Cortex of kidney (tissue), 1 donor: ENCODE measurements around the gene SPAG9.
"Not testable (repeated sequence)": the region's sequence is repeated elsewhere in the genome, so short reads cannot be mapped to it uniquely, and the experiment has no call there.

Experiments used
- DNase-seq: peaks from one replicate; lab custom pipeline; 2025; lab: John Stamatoyannopoulos, UW

SPAG9 gene

DNA sequence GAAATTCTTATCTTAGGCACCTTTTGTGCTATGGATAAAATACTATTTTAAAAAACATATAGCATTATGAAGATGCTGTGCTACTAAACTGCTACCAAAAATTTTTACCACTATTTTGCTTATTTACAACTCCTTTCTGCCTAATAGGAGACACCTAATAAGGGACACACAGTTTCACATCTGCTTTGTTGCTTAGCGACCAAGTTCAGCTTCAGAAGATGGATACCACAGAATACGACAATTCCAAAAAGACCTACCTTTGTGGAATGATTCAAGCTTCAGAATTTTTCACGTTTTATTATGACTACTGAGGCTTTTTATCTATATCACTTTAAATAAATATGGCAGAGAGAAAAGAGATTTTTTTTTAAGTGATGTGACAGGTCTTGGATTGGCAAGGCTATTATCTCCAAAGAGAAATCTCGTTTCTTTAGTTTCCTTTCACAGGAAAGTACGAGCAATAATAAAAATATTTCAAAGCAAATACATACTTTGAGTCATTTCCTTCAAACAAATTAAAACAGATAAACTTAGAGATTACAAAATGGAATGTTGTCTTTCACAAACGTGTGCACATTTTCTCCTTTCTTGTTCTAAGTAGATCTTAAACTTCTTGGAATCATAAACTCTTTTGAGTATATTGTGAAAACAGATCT, 35.4 kb downstream of the SPAG9 start:
- no peak for DNase-seq

DNA sequence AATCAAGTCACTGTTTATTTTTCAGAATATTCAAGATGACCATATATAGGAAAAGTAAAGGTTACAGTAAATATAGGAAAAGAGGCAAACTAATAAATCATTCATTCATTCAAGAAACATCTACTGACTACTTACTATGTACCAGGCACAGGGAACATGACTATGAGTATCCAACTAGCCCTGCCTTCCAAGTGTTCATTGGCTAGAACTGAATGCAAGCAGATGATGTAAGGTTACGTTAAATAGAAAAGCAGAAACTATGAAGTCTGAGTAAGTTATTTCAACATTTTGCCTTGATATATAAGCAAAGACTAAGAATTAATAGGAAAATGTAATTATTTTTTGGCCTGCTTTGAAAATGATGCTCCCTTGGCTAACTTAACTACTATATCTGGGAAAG, 36.7 kb downstream of the SPAG9 start:
- DNase-seq, result no peak

DNA sequence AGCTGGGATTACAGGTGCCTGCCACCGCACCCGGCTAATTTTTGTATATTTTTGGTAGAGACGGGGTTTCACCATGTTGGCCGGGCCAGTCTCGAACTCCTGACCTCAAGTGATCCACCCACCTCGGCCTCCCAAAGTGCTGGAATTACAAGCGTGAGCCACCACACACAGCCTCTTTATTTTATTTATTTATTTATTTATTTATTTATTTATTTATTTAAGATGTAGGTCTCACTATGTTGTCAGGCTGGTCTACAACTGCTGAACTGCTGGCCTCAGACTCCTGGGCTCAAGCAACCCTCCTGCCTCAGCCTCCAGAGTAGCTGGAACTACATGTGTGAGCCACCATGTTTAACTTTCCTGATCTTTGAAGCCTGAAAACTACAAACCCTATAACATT, 37.3 kb downstream of the SPAG9 start:
- DNase-seq, result not testable (repeated sequence)

DNA sequence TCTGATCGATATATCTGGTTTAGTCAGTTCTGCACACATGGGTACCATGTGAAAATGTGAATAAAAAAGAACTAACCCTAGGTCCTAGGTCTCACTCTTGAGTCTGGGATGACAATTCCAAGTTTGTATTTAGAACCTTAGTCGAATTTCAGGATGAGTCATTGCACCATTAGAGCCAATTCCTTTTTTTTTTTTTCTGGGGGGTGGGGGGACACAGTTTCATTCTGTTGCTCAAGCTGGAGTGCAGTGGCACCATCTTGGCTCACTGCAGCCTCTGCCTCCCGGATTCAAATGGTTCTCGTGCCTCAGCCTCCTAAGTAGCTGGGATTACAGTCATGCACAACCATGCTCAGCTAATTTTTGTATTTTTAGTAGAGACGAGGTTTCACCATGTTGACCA, 41.6 kb downstream of the SPAG9 start:
- no peak for DNase-seq

DNA sequence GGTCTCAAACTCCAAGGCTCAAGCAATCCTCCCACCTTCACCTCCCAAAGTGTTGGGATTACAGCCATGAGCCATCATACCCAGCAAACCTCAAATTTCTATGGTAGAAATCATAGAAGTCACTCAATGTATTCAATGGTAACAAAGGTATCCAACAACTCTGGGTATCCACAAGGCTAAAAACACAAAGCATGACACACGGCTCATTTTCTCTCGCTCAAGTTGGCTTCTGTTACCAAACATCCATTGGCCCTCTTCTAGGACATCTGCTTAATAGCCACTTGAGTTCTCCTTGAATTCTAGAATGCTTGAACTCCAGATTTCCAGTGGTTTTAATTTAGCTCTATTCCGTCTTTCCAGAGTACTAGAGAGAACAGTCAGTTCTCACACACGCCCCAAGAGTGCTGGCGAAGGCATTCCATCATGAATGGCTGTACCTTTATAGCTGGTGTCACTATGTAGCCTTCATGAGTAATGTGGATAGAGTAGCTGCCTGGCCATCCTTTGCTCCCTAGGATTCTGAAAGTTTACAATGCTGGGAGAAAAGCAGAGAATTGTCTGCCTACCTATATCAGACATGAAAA, 42.6 kb downstream of the SPAG9 start:
- no peak for DNase-seq

DNA sequence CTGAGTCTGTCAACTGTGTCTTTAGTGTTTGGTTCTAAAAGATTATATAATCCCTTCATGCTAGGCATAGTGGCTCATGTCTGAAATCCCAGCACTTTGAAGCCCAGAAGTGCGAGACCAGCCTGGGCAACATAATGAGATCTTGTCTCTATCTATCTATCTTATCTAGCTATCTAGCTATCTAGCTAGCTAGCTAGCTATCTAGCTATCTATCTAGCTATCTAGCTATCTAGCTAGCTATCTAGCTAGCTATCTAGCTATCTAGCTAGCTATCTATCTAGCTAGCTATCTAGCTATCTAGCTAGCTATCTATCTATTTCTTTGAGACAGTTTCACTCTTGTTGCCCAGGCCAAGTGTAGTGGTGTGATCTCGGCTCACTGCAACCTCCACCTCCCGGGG, 43.8 kb downstream of the SPAG9 start:
- no peak for DNase-seq

DNA sequence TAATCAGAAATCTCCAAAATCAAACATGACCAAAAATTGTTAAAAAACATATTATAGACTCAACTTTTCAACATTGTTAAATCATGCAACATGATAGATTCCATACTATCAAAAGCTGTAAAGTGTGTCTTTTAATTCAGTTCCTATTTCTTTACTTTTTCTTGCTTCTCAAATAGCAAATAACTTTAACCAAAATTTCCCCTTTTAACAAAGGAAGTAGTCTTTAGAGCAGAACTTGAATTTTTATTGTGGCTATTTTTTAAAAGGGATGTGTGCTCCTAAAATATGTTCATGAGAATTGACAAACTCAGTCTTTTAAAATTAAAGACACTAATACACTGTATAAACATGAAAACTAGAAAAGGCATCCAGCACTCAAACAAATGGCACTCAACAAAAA, 49.1 kb downstream of the SPAG9 start:
- DNase-seq, result no peak

DNA sequence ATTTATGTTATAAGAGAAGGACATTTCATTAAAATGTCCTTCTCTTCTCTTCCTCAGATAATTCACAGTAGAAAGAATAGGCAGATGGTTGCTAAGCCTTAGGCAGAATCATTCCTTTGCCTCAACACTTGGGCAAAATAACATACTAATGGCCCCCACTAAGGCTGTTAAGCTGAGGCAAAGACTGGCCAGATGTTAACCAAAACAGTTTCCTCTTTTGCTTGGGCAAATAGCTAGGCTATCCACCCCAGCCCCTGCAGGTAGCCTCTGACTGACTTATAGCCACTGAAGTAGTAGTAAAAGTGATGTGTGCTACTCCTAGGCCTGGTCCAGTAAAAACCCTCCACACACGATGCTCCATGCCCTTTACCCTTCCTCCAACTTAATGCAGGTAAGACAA, 55.2 kb downstream of the SPAG9 start:
- DNase-seq, result no peak

DNA sequence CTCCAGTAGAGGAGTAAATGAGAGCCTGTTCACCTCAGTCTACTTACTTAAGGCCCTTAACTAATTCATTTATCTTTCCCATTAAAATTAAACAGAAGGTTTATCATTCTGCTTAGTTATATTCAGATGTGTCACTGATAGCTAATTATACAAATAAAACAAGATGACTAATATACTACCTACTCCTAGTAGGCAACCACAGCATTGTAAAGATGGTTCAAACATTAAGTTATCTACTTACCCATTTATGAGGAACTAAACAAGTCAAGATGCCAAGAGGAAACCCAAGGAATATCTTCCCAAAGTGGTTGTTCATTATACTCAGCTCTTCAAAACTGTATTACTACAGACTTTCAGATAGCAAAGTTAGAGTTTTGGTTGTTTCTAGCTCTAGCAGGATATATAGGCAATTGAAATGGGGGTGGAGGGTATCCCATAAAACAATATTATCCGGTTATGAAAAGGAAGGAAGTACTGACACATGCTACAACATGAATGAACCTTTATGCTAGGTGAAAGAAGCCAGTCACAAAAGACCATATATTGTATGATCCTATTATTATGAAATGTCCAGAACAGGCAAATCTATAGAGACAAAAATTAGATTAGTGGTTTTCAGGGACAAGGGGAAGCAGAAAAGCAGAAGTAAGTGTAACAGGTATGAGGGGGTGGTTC, 56.5 kb downstream of the SPAG9 start:
- no peak for DNase-seq

DNA sequence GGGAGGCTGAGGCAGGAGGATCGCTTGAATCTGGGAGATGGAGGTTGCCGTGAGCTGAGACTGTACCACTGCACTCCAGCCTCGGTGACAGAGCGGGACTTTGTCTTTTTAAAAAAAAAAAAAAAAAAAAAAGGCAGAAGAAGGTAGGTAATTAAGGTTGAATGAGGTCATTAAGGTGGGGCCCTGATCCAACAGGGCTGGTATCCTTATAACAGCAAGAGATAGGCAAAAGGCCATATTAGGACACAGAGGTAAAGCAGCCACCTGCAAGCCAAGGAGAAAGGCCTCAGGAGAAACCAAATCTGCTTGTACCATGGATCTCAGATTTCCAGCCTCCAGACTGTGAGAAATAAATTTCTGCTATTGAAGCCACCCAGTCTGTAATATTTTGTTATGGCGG, 60.3 kb downstream of the SPAG9 start:
- no peak for DNase-seq

DNA sequence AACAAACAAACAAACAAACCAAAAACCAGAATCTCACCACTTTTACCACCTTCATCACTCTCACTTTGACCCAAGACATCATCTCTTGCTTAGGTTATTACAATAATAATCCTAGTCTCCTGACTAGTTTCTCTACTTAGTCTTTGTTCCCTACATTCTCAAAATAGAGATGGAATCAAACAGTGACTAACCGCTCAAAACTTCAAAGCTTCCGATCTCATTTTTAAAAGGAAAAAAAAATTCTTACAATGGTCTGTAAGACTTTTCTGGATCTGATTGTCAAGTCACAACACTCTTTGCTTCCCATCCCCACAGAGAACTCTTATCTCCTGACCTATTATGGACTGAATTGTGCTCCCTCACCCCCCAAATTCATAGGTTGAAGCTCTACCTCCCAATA, 60.9 kb downstream of the SPAG9 start:
- DNase-seq, result no peak

DNA sequence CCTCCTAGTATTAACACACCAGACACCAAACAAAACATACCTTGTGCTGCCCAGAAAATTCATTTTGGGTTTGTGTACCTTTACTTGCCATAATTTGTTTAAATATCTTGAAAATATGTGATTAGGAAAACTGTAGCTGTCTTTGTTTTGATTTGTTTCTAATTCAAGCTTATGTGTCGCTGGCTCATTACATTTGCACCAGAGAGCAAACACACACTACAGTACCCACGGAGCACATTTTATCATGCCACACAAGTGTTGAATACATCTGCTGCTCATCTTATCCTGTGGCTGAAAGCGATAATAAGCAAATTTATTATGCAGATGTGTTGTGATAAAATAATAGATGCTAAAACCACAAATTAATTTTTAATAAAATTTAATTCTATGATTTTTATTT, 63.1 kb downstream of the SPAG9 start:
- no peak for DNase-seq

DNA sequence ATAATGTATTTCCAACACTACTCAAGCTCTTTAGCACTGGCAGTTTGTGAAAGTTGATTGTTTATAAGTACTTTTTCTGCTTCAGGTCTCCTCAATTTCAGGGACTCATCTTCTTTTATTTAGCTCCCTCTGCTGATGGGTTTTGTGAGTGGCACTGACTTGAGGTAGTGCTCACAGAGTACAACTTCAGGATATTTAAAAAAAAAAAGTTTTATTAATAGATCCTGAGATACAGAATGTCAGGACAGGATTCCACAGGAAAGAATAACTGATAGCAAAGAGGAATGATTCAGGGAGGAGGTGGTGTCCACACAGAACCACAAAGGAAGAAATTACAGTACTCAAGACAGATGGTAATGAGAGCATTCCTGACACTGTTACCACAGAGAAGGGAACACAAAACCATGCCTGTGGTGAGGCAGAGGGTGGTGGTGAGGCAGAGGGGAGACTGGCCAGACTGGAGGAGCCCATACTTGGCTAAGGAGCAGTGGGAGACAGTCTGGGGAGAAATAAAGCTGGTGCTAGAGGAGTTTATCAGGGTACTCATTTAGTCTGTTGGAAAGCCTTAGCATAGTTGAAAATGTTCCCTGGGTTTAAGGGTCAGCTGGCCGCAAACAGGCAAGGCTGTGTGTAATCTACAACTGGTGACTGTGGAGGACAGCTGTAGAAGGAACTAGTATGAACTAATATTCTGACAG, 63.7 kb downstream of the SPAG9 start:
- DNase-seq, result no peak

DNA sequence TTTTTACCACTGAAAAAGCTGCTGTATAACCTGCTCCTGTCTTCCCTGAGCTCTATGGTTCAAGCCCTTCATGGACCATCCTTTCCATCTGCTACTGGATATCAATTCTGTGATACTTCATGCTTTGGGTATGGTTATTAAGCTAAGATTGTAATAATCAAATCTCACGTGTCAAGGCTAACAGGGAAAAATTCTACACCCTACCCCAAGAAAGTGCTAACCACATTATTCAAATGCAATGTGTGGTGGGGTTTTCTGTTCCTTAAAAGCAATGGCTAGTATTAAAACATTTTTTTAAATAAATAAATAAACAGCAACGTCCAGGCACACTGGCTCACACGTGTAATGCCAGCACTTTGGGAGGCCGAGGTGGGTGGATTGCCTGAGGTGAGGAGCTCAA, 65.9 kb downstream of the SPAG9 start:
- no peak for DNase-seq

DNA sequence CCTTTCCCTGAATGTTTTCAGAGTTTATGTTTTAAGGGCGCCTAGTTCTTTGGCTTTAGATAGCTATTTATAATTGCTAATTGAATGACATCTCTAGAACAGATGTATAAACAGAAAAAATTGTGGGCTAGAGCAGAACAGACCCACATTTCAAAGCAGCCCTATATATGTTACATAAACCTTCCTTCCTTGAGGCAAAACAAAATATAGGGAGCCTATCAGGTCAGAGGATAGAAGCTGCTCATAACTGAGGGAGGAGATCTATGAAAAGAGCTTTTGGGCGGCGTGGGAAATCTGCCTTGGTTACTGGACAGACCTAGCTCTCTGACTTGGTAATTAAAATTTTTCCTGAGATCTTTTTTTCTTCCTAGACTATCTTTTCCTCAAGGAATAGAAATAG, 68.4 kb downstream of the SPAG9 start:
- no peak for DNase-seq

DNA sequence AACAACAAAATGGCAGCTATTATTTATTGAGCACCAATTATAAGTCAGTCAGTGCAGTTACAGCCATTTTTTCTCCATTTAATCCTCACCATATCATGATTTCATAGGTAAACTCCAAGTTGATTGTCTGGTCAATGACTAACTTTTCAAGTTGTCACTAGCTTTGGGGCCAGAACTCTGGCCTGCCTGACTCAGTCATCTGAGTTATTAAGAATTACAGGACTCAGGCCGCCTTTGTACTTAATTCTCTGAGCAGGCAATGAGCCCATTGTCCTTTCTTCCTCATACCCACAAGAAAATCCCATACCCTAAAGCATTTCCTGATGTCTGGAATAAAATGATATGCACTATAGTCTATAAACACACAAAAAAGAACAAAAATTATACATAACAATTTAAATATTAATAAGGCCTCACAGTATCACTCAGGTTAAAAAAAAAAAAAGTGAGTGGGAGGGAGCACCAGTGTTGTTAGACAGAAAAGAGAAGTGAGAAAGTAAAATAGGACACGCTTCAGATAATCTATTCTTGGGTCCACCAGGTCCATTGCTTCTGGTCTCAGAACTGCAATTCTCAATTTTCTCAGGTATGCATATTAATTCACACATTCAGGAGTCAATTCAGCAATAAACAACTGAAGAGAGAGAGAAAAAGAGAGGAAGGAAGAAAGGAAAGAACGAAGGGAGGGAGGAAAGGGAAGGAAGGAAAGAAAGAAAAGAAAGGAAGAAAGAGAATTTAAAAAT, 70.2 kb downstream of the SPAG9 start:
- no peak for DNase-seq

DNA sequence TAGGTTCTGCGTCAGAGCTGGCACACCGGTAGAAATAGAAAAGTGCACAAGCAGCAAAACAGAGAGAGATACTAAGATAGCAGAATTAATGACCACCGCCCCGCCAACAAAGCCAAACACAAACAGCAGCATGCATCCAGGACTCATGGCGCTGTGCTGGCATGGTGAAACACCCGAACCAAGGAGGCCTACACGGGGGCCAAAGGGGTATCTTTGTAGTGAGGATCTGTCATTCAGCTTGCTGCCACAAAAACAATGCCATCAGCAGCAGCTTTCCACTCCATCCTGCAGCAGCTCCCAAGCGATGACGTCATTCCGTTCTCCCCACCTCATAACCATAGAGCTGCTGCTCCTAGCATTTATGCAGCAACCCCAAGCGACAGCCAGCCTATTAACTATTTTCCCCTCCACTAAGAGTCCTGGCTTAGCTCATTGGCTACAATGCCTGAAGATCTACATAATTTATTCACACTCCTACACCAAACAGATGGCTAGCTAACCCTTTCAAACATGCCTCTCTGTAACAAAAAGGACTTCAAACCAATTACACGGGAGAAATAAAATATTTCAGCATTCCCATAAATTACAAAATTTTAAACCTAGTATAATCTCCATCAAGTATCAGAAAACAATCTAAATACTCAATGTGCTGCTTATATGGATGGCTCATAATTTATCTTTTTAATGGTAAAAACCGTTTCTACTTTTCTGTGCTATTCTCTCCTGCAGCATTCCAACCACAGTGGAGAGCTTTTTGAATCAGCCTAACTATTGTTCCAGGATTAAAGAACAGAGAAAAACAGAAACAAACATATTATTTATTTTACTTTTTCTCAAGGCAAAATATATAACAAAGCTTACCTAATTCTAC, 73.9 kb downstream of the SPAG9 start:
- DNase-seq, result no peak

DNA sequence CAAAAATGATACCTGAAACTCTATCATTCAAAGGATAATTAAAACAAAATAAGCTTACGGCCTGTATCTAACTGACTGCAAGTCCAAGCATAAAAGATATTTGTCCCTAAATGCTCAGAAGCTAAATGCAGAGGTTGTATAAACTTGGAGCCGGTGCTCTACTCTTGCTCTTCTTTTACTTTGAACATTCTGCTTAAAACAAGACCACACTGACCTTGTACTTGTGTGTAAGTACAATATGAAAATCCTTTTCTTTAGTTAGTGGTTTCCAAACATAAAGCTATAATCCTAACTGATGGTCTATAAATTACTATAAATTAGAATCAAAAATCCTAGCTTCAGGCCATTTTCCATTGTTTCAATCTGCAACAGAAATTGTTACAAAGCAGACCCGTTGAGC, 74.6 kb downstream of the SPAG9 start:
- DNase-seq, result no peak

DNA sequence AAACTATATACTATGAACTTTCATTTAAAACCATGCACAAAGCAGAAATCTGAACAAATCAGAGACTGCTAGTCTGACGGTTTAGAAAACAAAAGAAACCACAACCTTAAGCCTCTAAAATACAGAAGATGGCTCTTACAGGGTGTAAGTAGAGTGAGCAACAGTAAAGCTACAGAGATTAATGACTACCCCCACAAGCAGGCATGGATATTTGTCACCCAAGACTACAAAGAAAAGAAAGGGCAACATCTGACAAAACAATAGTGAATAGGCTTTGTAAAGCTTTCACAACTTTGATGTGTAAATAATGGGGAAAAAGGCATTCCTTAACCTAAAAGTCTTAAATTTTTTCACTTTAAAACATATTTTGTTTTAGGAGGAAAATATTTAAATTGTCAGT, 75.0 kb downstream of the SPAG9 start:
- DNase-seq, result no peak

DNA sequence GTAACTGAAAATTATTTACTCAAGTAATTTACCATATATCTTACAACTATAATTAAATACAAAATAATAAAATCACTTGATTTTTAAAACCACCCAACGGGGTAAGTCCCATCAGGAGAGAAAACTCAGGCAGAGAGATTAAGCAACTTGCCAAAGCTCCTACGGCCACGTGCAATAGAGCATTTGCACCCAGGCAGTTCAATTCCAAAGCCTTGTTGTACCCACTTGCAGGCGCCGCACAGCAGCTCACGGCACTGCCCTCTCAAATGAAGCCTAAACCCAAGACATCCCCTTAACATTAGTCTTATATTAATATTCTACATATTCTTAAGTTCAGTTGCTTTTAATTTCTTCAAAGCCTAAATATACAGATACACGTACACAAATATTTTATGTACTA, 75.7 kb downstream of the SPAG9 start:
- DNase-seq, result no peak

DNA sequence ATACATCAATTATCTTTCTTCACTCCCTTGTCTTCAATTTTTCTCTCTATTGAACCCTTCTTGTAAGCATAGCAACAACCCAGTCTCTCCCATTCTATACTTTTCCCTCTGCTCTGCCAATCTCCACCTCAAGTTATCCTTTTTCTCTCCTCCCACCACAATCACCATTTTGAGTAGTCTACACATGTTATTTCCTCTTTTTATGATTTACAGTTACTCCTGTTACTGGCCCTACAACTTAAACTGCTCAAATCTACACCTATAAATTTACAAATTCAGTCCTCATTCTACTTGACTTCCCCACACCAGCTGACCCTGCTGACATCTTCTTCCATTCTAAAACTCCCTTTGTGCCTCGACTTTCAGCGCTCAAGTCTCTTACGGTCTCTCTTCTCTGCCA, 84.6 kb downstream of the SPAG9 start:
- DNase-seq, result no peak
